Femur (tissue), 1 donor: ENCODE data around the gene CCR5AS.

Experiments
- DNase-seq: peaks from one replicate; pipeline ENCODE4 v3.0.0-alpha.2; 2017

CCR5AS gene

DNA sequence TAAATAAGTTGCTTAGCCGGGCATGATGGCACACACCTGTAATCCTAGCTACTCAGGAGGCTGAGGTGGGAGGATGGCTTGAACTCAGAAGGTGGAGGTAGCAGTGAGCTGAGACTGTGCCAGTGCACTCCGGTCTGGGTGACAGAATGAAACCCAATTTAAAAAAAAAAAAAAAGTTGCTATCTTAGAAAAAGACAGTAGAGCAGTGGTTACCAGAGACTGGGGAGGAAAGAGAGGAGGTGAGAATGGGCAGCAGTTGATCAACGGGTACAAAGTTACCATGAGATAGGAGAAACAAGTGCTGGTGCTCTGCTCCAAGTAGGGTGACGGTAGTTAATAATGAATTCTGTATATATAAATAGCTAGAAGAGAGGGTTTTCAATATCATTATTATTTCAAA is 53.8 kb downstream of the CCR5AS start:
- DNase-seq, result no peak

DNA sequence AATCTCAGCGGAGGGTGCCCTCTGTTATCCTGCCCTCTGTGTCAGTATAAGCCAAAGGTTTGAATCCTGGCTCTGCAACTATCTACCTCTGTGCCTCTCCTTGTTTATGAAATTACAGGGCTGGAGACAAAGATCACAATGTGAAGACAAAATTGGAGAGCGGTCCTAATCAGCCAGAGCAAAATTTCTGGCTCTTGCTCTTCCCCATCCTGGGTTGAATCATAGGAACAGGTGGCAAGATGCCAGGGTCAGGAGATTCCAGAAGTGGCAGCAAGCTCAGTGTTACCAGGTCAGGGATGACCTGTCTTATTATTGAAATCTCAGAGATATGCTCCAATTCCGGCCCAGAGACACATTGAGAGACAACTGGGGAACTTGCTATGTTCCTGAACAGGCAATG is 55.2 kb downstream of the CCR5AS start:
- DNase-seq, result no peak

DNA sequence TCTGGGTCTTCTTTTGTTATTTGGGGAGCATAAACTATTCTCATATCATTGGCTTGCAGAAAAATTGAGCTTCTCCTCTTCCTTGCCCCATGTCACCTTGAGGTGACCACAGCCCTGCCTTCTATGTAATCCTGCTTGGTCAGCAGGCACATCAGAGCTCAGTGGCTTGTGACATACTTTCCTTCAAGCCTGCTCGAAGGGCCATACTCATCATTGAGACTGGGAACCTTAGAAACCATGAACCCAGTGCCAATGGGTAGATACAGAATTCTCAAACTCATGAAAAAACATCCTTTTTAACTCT is 56.7 kb downstream of the CCR5AS start:
- DNase-seq, result no peak

DNA sequence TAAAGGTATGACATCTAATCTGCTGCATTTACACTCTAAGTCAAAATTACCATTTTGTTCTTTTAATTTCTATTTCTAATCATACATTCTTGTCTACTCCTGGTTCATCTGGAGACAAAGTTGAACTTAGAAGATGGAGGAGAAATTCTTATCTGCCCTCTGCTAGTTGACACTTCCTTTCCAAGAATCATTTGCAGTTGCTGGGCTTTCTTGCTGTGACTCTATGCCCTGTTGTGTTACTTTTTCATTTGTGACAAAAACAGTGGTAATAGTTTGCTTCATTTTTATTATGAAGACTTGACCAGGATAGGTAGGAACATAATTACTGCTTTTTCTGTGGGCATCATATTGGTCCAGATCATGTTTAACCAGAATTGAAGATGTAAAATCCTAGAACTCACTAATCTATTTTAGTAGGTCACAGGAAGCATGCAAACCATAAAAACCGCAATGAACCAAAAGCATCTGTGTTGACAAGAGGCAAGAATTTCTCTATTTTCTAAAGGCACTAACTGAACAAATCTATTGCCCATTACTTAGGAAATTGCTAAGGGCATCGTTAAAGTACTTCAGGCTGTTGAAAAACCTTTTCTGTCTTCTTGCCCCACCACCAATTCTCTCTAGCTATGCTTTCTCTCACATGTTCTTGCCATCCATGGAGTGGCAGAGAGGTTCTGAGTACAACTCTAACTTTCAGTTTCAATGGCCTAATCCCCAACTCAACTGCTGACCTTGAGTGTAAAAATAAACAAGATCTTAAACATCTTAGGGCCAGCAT is 57.2 kb downstream of the CCR5AS start:
- DNase-seq, result no peak

DNA sequence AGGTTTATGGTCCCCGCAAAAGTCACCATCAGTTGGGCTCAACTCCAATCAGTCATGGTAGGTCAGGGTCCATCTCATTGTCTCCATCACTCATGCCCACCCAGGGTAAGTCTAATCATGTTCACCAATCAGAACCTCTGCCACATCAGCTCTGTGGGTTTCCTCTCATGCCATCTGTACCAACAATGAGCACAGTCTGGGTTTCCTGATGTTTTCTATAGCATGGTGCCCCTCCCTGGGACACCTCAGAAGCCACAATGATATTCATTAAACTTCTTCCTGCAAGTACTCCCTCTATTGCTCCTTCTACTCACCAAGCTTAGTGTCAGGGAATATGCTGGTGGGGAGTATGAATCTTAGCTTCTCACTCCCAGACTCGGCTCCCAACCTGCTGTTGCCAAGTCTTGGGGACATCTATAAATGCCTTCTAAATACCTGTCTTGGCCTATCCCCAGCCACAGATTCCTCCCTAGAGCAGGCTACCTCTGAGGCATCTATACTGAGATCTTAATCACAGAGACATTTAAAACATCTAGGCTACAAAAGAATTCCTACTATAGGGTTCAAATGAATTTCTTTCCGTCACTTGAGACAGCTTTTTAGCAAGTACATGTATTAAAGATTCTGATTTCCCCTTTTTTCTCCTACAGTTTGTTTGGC is 57.9 kb downstream of the CCR5AS start:
- DNase-seq, result no peak

DNA sequence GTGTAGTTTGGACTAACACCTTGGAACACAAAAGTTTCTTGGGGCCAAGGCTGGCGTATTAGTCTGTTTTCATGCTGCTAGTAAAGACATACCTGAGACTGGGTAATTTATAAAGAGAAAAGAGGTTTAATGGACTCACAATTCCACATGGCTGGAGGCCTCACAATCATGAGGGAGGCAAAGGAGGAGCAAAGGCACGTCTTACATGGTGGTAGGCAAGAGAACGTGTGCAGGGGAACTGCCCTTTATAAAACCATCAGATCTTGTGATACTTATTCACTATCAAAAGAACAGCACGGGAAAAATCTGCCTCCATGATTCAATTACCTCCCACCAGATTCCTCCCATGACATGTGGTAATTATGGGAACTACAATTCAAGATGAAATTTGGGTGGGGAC is 62.4 kb downstream of the CCR5AS start:
- DNase-seq, result no peak

DNA sequence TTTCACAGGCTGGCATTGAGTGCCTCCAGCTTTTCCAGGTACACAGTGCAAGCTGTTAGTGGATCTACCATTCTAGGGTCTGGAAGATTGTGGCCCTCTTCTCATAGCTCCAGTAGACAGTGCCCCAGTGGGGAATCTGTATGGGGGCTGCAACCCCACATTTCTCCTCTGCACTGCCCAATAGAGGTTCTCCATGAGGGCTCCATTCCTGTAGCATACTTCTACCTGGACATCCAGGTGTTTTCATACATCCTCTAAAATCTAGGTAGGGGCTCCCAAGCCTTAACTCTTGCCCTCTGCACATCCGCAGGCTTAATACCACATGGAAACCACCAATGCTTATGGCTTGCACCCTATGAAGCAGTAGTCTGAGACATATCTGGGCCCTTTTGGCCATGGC is 68.0 kb downstream of the CCR5AS start:
- DNase-seq, result no peak

DNA sequence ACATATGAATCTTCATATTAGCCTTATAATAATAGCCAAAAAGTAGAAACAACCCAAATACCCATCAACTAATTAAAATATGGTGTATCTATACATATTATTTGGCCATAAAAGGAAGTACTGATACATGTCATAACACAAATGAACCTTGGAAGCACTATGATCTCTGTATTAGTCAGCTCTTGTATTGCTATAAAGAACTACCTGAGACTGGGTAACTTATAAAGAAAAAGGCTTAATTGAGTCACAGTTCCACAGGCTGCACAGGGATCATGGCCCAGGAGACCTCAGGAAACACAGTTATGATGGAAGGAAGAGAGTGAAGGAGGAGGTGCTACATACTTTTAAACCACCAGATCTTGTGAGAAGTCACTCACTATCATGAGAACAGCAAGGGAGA is 69.0 kb downstream of the CCR5AS start:
- DNase-seq, result no peak

DNA sequence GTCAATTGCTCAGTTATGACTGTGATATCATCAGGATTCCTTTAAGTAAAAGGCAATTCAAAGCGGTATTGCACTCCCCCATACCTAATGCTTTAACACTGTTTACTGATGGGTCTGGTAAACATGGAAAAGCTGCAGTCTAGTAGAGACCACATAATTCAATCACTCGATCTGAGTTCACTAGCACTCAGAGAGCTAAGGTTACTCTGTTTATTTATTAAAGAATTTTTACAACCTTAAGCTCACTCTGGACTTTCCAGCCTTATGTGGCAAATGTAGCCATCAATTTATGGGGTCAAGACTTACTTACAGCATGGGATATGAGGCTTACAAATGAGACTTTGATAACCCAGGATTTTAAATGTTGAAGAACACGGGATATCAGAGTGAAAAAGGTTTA is 71.3 kb downstream of the CCR5AS start:
- DNase-seq, result no peak

DNA sequence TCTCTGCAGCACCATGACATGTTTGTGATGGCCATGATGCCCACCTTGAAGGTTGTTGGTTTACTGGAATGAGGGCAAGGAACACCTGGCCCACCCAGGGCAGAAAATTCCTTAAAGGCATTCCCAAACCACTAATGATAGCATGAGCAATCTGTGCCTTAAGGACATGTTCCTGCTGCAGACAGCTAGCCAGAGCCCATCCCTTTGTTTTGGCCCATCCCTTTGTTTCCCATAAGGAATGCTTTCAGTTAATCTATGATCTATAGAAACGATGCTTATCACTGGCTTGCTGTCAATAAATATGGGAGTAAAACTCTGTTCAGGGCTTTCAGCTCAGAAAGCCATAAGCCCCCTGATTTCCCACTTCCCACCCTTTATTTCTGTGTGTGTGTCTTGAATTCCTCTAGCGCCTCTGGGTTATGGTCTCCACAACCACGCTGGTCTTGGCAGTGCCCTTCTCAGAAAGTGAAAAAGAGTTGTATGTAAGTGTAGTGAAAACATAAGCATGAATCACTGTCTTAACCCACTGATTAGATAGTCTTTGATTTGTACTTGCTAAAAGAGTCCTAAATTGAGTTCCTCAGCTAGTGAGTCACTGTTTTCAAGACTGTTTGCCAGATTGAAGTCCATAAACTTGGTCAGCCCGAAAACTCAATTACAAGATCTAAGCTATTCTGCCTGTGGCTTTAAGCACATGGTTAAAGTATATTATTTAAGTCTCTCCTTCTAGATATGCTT is 72.0 kb downstream of the CCR5AS start:
- no peak for DNase-seq

DNA sequence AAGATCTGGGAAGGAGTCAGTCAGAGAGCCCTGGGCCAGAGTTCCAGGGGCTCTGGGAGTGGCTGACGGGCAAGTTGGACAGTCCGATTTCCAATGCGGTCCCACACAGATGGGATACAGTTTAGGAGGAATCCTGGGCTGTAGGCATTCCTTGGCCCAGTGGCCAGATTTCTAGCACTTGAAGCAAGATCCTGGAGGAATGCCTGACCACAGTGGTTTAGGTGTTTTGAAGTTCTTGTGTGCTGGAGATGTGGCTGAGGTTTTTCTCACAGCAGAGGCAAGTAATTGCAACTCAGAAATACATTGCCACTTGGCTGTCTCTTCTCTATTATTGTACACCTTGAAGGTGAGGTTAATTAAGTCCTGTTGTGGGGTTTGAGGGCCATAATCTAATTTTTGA is 76.2 kb downstream of the CCR5AS start:
- peak; percentile 34 for DNase-seq

DNA sequence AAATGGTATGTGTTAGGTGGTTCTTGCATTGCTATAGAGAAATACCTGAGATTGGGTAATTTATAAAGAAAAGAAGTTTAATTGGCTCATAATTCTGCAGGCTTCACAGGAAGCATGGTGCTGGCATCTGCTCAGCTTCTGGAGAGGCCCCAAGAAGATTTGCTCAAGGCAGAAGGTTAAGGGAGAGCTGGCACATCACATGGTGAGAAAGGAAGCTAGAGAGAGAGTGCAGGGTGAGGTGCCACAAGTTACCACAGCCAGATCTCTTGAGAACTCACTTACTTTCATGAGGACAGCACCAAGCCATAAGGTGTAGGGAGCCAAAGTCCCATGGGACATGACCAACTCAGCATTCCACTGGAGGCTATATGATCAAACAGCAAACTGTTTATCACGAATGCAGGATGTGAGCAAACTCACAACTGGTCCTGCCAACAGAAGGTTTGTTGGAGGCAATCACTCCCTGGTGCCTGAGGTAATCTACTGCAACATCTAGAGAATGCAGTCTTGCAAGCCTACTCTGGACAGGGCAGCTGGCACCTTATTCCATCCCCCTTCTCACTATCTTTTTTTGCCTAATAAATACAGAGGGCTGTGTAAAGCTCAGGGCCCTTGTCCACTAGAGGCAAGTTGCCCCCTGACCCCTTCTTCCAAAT is 81.1 kb downstream of the CCR5AS start:
- DNase-seq, result no peak

DNA sequence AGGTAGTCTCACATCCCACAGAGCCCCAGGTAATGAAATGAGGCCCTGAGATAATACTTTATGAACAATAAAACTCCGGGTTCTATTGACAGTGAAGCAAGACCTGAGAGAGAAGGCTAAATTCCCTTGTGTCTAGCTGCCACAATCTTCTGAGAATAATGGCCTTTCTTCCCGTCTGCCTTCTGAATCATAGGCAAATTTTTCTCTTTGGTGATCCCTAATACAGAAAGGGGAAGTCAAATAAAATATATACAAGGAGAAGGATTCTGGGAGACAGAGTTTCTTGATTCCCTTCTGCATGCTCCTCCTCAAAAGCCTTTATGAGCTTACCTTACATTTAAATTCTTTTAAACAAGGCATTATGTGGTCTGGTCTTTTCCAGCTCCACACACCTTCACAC is 82.8 kb downstream of the CCR5AS start:
- no peak for DNase-seq

DNA sequence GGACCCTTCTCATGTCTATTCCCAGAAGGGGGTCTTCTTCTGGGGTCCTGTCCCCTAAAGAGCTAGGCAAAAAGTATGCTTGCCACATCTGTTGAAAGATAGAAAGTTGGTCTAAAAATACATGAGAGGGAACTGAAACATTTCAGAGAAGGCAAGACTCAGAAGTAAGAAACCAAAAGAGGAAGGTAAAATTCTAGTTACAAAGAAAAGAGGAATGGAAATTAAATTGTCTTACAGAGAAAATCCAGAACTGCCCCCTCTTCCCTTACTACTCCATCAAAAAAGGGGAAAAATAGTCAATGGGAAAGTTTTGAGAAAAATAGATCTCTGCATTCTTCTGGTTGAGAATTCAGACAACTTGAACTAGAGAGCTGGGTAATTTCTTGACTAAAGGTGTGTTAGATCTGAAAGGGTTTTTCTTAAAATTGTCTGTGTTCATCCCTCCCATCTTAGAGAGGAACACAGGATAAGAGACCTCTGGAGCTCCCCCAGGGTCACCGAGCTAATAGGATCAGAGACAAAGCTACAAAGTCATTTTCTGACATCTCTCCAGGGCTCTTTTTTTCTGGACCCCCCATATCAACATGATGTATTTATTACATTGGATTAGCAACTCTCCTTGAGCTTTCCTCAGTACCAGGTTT is 85.3 kb downstream of the CCR5AS start:
- DNase-seq, result no peak

DNA sequence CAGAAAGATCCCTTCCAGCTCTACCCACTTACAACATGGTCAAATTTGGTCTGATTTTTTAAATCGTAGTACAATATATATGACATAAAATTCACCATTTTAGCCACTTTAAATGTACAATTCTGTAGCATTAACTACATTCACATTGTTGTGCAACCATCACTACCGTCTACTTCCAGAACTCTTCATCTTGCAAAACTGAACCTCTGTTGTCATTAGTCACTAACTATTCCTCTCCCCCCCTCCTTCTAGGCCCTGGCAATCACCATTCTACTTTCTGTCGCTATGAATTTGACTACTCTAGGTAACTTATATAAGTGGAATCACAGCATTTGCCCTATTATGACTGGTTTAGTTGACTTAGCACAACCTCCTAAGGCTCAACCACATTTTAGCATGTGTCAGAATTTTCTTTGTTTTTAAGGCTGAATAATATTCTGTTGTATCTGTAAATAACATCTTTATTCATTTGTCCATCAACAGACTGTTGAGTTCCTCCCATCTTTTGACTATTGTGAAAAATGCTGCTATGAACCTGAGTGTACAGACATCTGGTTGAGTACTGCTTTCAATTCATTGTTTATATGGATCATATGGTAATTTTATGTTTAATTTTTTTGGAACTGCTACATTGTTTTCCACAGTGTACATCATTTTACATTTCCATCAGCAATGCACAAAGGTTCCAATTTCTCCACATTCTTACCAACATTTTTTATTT is 88.5 kb downstream of the CCR5AS start:
- DNase-seq, result no peak

DNA sequence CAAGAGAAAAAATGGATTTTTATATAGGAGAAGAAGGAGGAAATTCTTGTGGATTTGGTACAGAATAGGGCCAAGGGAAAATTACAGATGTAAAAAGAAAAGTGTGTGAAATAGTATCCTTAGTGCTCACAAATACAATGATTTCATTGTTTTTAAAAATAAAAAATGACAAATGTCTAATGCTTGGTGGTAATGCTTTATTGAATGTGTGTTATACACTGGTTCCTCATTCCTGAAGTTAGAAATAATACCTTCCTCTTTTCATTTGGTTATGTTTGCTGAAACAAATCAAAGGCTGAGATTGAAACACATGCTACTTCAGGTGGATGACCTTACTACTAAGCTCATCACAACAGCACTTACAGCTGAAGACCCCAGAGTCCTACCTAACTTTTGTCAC is 90.7 kb downstream of the CCR5AS start:
- no peak for DNase-seq

DNA sequence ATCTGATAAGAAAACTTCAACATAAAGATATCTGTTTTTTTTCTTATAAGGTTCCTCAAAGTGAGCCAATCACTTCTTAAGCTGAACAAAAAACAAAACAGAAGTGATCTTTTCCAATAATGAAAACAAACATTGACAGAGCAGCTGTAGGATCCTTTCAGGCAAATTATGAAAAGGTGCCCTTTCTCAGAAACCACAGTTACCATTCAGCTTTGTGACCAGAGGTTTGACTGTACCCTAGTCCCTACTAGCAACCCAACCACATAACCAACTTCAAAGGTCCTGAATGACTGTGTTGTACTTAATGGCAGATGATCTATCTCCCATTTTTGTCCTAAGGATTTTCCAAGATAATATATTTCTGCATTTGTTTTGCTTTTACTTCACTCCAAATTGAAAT is 92.3 kb downstream of the CCR5AS start:
- DNase-seq, result no peak
